Keratinocyte (primary cell): ENCODE data around the gene MLLT6. TPM values are rescaled to one million over a fixed set of nuclear protein-coding genes. Genes with fewer than 3 reads are reported as not detected.

Experiments used
- polyA plus RNA-seq, 5 experiments: library from polyadenylated mRNA; depleted of rRNA in 3 of 5; stranded (reverse) in 3 of 5; stranded (forward) in 1 of 5; unstranded in 1 of 5; fragments of >200 nt; gene quantifications; 1 replicate in 1 of 5; 2 replicates in 3 of 5; 3 replicates in 1 of 5; pipeline versions ENCODE4 v1.2.1 to v1.2.3, GENCODE V29; 2011 to 2012; ENCODE audit warnings: missing spikeins in 2 of 5, low read depth in 1 of 5, low replicate concordance in 1 of 5
- small RNA-seq, 3 experiments: library from RNA; depleted of rRNA; stranded (forward); fragments of <200 nt; gene quantifications; one replicate each; pipeline ENCODE3, GENCODE V24; 2012; ENCODE audit warnings: low read depth in 3 of 3, low replicate concordance in 1 of 3; ENCODE audit not compliant: insufficient read length in 3 of 3

MLLT6 gene
- polyA plus RNA-seq, 1 donor (not counting 4 experiments of a cell fraction or from before 2014, with no cell fraction given), result 17.4 TPM

Small RNAs within 50 kb of the gene (small RNA-seq; reads per million reads assigned to genes)
- gene MIR4726 (0 reads per million in 3 experiments), gene MIR4734 (0 reads per million in 3 experiments), gene RNA5SP440 (0 to 0.50 (median 0) reads per million in 3 experiments), gene RNU6-866P (0 reads per million in 3 experiments)

Other genes starting within 250 kb of the MLLT6 start
- gene SRCIN1, start 99.3 kb upstream of the MLLT6 start, polyA plus RNA-seq, result 0.31 to 0.41 TPM (median 0.37 TPM) in 3 replicates
- gene EPOP, start 30.3 kb upstream of the MLLT6 start, polyA plus RNA-seq, result 2.1 to 4.4 TPM (median 3.2 TPM) in 3 replicates
- 10.4 to 25.6 TPM (median 17.1 TPM) in 3 replicates for gene CISD3, start 25.1 kb downstream of the MLLT6 start, polyA plus RNA-seq
- gene PCGF2, start 43.1 kb downstream of the MLLT6 start, polyA plus RNA-seq, result 3.3 to 6.9 TPM (median 4.1 TPM) in 3 replicates
- 294 to 346 TPM (median 316 TPM) in 3 replicates for gene PSMB3, start 47.5 kb downstream of the MLLT6 start, polyA plus RNA-seq
- gene PIP4K2B, start 94.3 kb downstream of the MLLT6 start, polyA plus RNA-seq, result 26.4 to 29.2 TPM (median 29.2 TPM) in 3 replicates
- gene CWC25, start 120.0 kb downstream of the MLLT6 start, polyA plus RNA-seq, result 12.7 to 15.3 TPM (median 14.9 TPM) in 3 replicates
- gene RPL23, start 148.4 kb downstream of the MLLT6 start, polyA plus RNA-seq, result 2,125 to 2,966 TPM (median 2,468 TPM) in 3 replicates
- gene LASP1, start 164.8 kb downstream of the MLLT6 start, polyA plus RNA-seq, result 72.5 to 117 TPM (median 88.1 TPM) in 3 replicates